GM08714 (cell line): ENCODE results near the gene KCNIP2.

ENCODE experiments used
- H3K4me3 ChIP-seq: fragments of 200-500 bp; sonication (Bioruptor generic); 2 replicates; pipeline ENCODE4 v1.5.1; 2014; ENCODE audit warnings: mild to moderate bottlenecking, low read length, inconsistent platforms
- ZNF274 ChIP-seq: IDR thresholded peaks from 2 replicates; pipeline ENCODE4 v1.6.1; 2012; ENCODE audit warnings: mild to moderate bottlenecking, low read depth, low read length

Gene KCNIP2

DNA sequence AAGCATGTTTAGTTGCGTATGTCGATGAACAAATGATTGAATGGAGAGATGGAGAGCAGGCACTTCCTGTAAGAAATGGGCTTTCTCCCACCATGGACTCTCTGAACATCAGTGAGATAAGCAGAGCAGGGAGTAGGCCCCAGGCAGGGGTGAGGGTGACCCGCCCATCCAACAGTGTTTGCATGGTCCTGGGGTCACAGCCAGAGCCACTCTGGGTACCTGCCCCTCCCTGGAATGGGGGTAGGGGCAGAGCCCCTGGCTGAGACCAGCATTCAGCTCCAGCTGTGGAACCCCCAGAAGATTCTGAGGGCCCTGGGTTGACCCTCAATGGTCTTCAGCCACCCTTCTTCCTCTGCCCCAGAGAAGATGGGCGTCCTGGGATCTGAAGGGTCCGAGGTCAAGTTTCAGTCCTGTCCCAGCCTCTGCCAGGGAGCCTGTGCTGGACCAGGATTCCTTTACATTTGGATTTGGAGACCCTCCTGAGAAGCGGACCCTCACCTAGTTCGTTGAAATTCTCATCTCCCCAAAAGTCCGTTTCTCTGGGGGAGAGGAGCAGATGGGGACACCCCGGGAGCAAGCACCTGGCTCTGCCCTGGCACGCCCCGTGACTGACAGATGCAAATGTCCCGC is 65.3 kb downstream of the KCNIP2 start:
- H3K4me3 ChIP-seq: no peak overlapping the region
- no peak for TF ChIP-seq ZNF274

- no peak for TF ChIP-seq ZNF274
- H3K4me3 ChIP-seq: no peak overlapping the region
Observed at GRCh38 chr10:101777619-101778145, 65.9 kb downstream of the KCNIP2 start.

GRCh38 chr10:101776161-101776817 is 67.3 kb downstream of the KCNIP2 start:
- no peak overlapping the region for H3K4me3 ChIP-seq
- TF ChIP-seq ZNF274: no peak
